HepG2 (cell line): ENCODE measurements around the gene PLBD2. TPM values are rescaled to one million over a fixed set of nuclear protein-coding genes. Genes with fewer than 3 reads are reported as not detected.

ENCODE experiments used
- ATAC-seq: fragments of 200-7000 bp; cut with Tn5 transposase; 3 replicates; pipeline ENCODE4 v1.9.1; 2020; ENCODE audit warnings: mild to moderate bottlenecking, moderate library complexity
- BruUV-seq: library from RNA; stranded (reverse); fragments of 400-500 nt; replicated peaks from 2 replicates; lab custom pipeline; 2021; lab: Mats Ljungman, UMichigan
- CTCF ChIA-PET: fragments of 300-600 bp; formaldehyde crosslinking; extraction: SDS; loops from one replicate; lab custom pipeline; 2021; ENCODE audit warnings: low total read pairs, inconsistent platforms, low intra/inter-chr PET ratio; lab: Yijun Ruan, JAX
- POLR2A ChIA-PET: fragments of 350-600 bp; sonication (Branson Sonifier 250); formaldehyde crosslinking; loops from one replicate; lab custom pipeline; 2020; ENCODE audit warnings: antibody characterized with exemption, inconsistent platforms; lab: Yijun Ruan, JAX
- DNase-seq: peaks from one replicate; pipeline ENCODE4 v3.0.0-alpha.2; 2015; ENCODE audit warnings: low spot score
- FAIRE-seq: peaks from 3 replicates; lab custom pipeline; 2011; peaks lifted over from hg19 to GRCh38; lab: Jason Lieb, UNC
- H2AFZ ChIP-seq: one replicate; pipeline ENCODE4 v1.6.1; 2011; ENCODE audit warnings: low read length, inconsistent platforms
- H3K27ac ChIP-seq: fragments of 300-600 bp; 3 replicates; pipeline ENCODE4 v1.8.0; 2011; ENCODE audit warnings: mixed run types, mild to moderate bottlenecking, mixed read lengths, low read length, inconsistent platforms; ENCODE audit not compliant: insufficient read depth; ENCODE audit errors: extremely low read length
- H3K27me3 ChIP-seq, 2 experiments: fragments of 200-600 bp in 1 of 2; 2 replicates in 1 of 2; 3 replicates in 1 of 2; pipeline versions ENCODE4 v1.6.0 to v1.8.0; 2011; ENCODE audit warnings: low read length in 2 of 2, mild to moderate bottlenecking in 2 of 2, moderate library complexity in 2 of 2, inconsistent platforms in 1 of 2; ENCODE audit not compliant: insufficient read depth in 2 of 2, control insufficient read depth in 1 of 2
- H3K36me3 ChIP-seq, 2 experiments: fragments of 200-600 bp in 1 of 2; replicated peaks in 1 of 2; 2 replicates in 1 of 2; 3 replicates in 1 of 2; pipeline versions ENCODE4 v1.5.1 to v1.8.0; 2011; ENCODE audit warnings: low read length in 2 of 2, inconsistent platforms in 1 of 2; ENCODE audit not compliant: insufficient read depth in 2 of 2, control insufficient read depth in 1 of 2
- H3K4me1 ChIP-seq: 2 replicates; pipeline ENCODE4 v1.5.1; 2012; ENCODE audit warnings: low read length, inconsistent platforms; ENCODE audit not compliant: insufficient read depth
- H3K4me2 ChIP-seq: 2 replicates; pipeline ENCODE4 v1.6.0; 2011; ENCODE audit warnings: low read depth, low read length, inconsistent platforms
- H3K4me3 ChIP-seq, 3 experiments: fragments of 200-600 bp in 1 of 3; sonication (generic), shearing (Covaris generic) in 1 of 3; replicated peaks in 1 of 3; 2 replicates each; pipeline ENCODE4 v1.5.1; 2011 to 2016; ENCODE audit warnings: low read length in 3 of 3, inconsistent platforms in 2 of 3, low read depth in 2 of 3, mild to moderate bottlenecking in 2 of 3, control low read depth in 1 of 3, mixed read lengths in 1 of 3; ENCODE audit not compliant: insufficient read depth in 1 of 3
- H3K79me2 ChIP-seq: one replicate; pipeline ENCODE4 v1.6.1; 2011; ENCODE audit warnings: low read length, inconsistent platforms; ENCODE audit not compliant: insufficient read depth
- H3K9ac ChIP-seq: 2 replicates; pipeline ENCODE4 v1.6.0; 2011; ENCODE audit warnings: mild to moderate bottlenecking, low read depth, low read length, inconsistent platforms; ENCODE audit not compliant: insufficient read depth
- H3K9me3 ChIP-seq: 2 replicates; pipeline ENCODE4 v1.5.1; 2012; ENCODE audit warnings: mild to moderate bottlenecking, low read length
- H4K20me1 ChIP-seq: 2 replicates; pipeline ENCODE4 v1.6.0; 2011; ENCODE audit warnings: inconsistent platforms, mild to moderate bottlenecking, low read length, moderate library complexity; ENCODE audit not compliant: insufficient read depth
- AGO1 ChIP-seq: fragments of 200-400 bp; formaldehyde crosslinking; IDR thresholded peaks from 2 replicates; pipeline ENCODE4 v1.6.1; 2017; ENCODE audit warnings: mild to moderate bottlenecking, low read depth, low read length, moderate library complexity; ENCODE audit not compliant: poor library complexity, severe bottlenecking
- AGO2 ChIP-seq: fragments of 200-400 bp; formaldehyde crosslinking; optimal IDR thresholded peaks from 2 replicates; pipeline ENCODE3; 2017; ENCODE audit warnings: mild to moderate bottlenecking, low read depth, low read length, moderate library complexity
- KDM1A ChIP-seq: IDR thresholded peaks from 2 replicates; pipeline ENCODE4 v1.6.1; 2016; ENCODE audit warnings: missing compliant biosample characterization
- MTF1 ChIP-seq: sonication (generic); formaldehyde crosslinking; IDR thresholded peaks from 2 replicates; pipeline ENCODE4 v1.5.0; 2020; ENCODE audit warnings: missing genetic modification reagents
- NFYB ChIP-seq: sonication (generic); formaldehyde crosslinking; IDR thresholded peaks from 2 replicates; pipeline ENCODE4 v1.4.0; 2020; ENCODE audit warnings: missing genetic modification reagents
- NFYC ChIP-seq: IDR thresholded peaks from 2 replicates; pipeline ENCODE4 v1.6.1; 2016; ENCODE audit warnings: missing genetic modification reagents, missing compliant biosample characterization
- PHB2 ChIP-seq: fragments of 450-650 bp; IDR thresholded peaks from 2 replicates; pipeline ENCODE4 v1.6.1; 2018; ENCODE audit not compliant: partially characterized antibody
- SP1 ChIP-seq, 2 experiments: fragments of 450-650 bp in 1 of 2; sonication (generic) in 1 of 2; formaldehyde crosslinking in 1 of 2; IDR thresholded peaks; 2 replicates each; pipeline versions ENCODE4 v1.4.0 to v1.6.1; 2016 to 2020; ENCODE audit warnings: missing genetic modification reagents in 1 of 2
- SP4 ChIP-seq: sonication (generic); formaldehyde crosslinking; IDR thresholded peaks from 2 replicates; pipeline ENCODE4 v1.8.1; 2023; ENCODE audit warnings: mild to moderate bottlenecking, missing genetic modification reagents
- SP5 ChIP-seq: IDR thresholded peaks from 2 replicates; pipeline ENCODE4 v1.6.1; 2016; ENCODE audit warnings: low read depth, borderline replicate concordance
- ZBTB7A ChIP-seq: sonication (generic); formaldehyde crosslinking; IDR thresholded peaks from 2 replicates; pipeline ENCODE4 v1.8.0; 2022; ENCODE audit warnings: mild to moderate bottlenecking, missing genetic modification reagents
- ZNF143 ChIP-seq: sonication (generic); formaldehyde crosslinking; IDR thresholded peaks from 2 replicates; pipeline ENCODE4 v1.4.0; 2020; ENCODE audit warnings: missing genetic modification reagents
- ZNF749 ChIP-seq: sonication (generic); formaldehyde crosslinking; IDR thresholded peaks from 2 replicates; pipeline ENCODE4 v1.8.0; 2022; ENCODE audit warnings: mild to moderate bottlenecking, missing genetic modification reagents, moderate library complexity, borderline replicate concordance
- WGBS: methylation state at CpG from one replicate; pipeline ENCODE4 v1.1.6; 2017; ENCODE audit warnings: low lambda C conversion rate; 5-methylcytosine and 5-hydroxymethylcytosine counted together
- in situ Hi-C: cut with HindIII; loops from 2 replicates; pipeline ENCODE4 v1.10.0; 2017; ENCODE audit warnings: low pct_unique_long_range_greater_than_20kb; ENCODE audit not compliant: extremely low pct_ligation_motif_present
- intact Hi-C: fragments of 100-400 bp; cut with micrococcal nuclease; formaldehyde crosslinking; loops from one replicate; pipeline ENCODE4 v1.10.0; 2022; ENCODE audit not compliant: unreplicated experiment
- polyA plus RNA-seq, 8 experiments: library from polyadenylated mRNA; depleted of rRNA in 3 of 8; stranded (reverse) in 7 of 8; unstranded in 1 of 8; fragments of >200 nt; fragmentation: Illumina TruSeq in 4 of 8; extraction: Trizol in 4 of 8; gene quantifications; 2 replicates each; pipeline versions ENCODE4 v1.2.1 to v1.2.3, GENCODE V29; 2011 to 2016; ENCODE audit warnings: low read depth in 4 of 8, missing spikeins in 1 of 8, mixed read lengths in 1 of 8; ENCODE audit not compliant: insufficient read depth in 1 of 8
- total RNA-seq, 5 experiments: library from RNA; depleted of rRNA; stranded (reverse); fragments of >200 nt; fragmentation: Illumina TruSeq; extraction: Trizol; gene quantifications; 2 replicates each; pipeline ENCODE4 v1.2.3, GENCODE V29; 2016; ENCODE audit warnings: low read depth in 1 of 5
- TF ChIP-seq, protein P1 (sequence below): sonication (generic); formaldehyde crosslinking; IDR thresholded peaks from 2 replicates; pipeline ENCODE4 v1.5.1; 2020; ENCODE audit warnings: mild to moderate bottlenecking, missing genetic modification reagents, moderate library complexity

PLBD2 gene
- total and polyA plus RNA-seq, 2 of the 13 experiments (the other 11 are each of a cell fraction or from before 2014, with no cell fraction given), result 6.7 to 8.5 TPM

DNA sequence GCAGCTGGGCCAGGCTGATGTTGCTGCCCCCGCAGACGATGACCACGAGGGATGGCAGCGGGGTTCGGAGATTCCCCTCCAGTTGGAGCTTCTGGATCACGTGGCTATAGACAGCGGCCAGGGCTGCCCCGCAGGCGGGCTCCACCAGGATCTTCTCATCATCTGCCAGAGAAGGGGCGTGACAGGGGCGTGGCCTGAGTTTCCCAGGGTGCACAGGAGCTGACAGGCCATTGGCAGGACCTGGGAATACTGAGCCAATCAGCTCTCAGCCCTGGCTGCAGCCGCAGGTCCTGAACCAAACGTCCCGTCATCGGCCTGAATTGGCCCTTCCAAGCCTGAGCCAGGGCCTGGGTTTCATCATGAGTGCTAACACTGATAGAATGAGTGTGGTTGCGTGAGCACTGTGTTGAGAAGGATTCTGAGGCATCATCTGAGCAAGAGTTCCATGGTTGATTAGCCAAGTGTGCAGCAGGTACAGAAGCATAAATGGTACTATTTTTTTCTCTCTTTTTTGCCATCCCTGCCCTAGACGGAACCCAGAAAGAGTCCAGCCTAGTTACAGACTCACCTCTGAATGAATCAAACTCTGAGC is 34.7 kb downstream of the PLBD2 start:
- in situ Hi-C loops (no loop called here), intact Hi-C loops (no loop called here)
- no peak overlapping the region for H2AFZ ChIP-seq
- no peaks in the 10 kb centered on the region for H3K9me3 ChIP-seq
- peaks cover 3% of the 10 kb centered on the region in 2 experiments; a peak in 1 of 5 replicates for H3K27me3 ChIP-seq
- TF ChIP-seq AGO1 (peak; percentile 86), ZNF749 (CRISPR knock-in tag) (no peak), PHB2 (no peak), KDM1A (CRISPR knock-in tag) (0 out of 2 replicates have a peak, but pooled peaks have one; percentile 49), MTF1 (CRISPR knock-in tag) (no peak), ZBTB7A (CRISPR knock-in tag) (no peak), SP4 (CRISPR knock-in tag) (peak; percentile 52; the same call in 1 of the 2 replicates), NFYC (CRISPR knock-in tag) (peak; percentile 71), NFYB (CRISPR knock-in tag) (peak; percentile 75), ZNF143 (CRISPR knock-in tag) (peak; percentile 84), SP1 (IDR thresholded peaks at IDR 0.05) (no peak), SP1 (CRISPR knock-in tag; IDR thresholded peaks at IDR 0.05) (peak; percentile 86), AGO2 (peak; percentile 81), SP5 (CRISPR knock-in tag) (peak; percentile 36; the same call in 1 of the 2 replicates)
- TF ChIP-seq, protein P1, sequence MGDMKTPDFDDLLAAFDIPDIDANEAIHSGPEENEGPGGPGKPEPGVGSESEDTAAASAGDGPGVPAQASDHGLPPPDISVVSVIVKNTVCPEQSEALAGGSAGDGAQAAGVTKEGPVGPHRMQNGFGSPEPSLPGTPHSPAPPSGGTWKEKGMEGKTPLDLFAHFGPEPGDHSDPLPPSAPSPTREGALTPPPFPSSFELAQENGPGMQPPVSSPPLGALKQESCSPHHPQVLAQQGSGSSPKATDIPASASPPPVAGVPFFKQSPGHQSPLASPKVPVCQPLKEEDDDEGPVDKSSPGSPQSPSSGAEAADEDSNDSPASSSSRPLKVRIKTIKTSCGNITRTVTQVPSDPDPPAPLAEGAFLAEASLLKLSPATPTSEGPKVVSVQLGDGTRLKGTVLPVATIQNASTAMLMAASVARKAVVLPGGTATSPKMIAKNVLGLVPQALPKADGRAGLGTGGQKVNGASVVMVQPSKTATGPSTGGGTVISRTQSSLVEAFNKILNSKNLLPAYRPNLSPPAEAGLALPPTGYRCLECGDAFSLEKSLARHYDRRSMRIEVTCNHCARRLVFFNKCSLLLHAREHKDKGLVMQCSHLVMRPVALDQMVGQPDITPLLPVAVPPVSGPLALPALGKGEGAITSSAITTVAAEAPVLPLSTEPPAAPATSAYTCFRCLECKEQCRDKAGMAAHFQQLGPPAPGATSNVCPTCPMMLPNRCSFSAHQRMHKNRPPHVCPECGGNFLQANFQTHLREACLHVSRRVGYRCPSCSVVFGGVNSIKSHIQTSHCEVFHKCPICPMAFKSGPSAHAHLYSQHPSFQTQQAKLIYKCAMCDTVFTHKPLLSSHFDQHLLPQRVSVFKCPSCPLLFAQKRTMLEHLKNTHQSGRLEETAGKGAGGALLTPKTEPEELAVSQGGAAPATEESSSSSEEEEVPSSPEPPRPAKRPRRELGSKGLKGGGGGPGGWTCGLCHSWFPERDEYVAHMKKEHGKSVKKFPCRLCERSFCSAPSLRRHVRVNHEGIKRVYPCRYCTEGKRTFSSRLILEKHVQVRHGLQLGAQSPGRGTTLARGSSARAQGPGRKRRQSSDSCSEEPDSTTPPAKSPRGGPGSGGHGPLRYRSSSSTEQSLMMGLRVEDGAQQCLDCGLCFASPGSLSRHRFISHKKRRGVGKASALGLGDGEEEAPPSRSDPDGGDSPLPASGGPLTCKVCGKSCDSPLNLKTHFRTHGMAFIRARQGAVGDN (CRISPR knock-in tag), result peak; percentile 45; the same call in 1 of the 2 replicates
- DNase-seq (peak; percentile 48), FAIRE-seq (no peak), ATAC-seq (peak; percentile 83)
- H3K27ac ChIP-seq, result no peak overlapping the region
- no peaks in the 10 kb centered on the region for H3K79me2 ChIP-seq
- 0 out of 2 replicates have a peak, but pooled peaks cover 9% of the 10 kb centered on the region for H3K4me1 ChIP-seq
- no TSS peak for BruUV-seq
- no peak overlapping the region for H3K9ac ChIP-seq
- H3K4me2 ChIP-seq, result no peak overlapping the region
- 0 out of 5 replicates have a peak, but pooled peaks cover 0 to 1% of the 10 kb centered on the region in 2 experiments for H3K36me3 ChIP-seq
- ChIA-PET POLR2A (no interaction called here), CTCF (no interaction called here)
- WGBS, result 49% methylated on average over 12 of the region's 17 CpGs
- no peak overlapping the region for H3K4me3 ChIP-seq
- no peaks in the 10 kb centered on the region; the same call in 1 of the 2 replicates for H4K20me1 ChIP-seq
